ENCODE measurements around the gene TMEM132A.
"Not testable (repeated sequence)": the region's sequence is repeated elsewhere in the genome, so short reads cannot be mapped to it uniquely, and the experiment has no call there.

Gene TMEM132A

GRCh38 chr11:60957188-60957587 is 32.9 kb downstream of the TMEM132A start:
- peak; percentile 79 for DNase-seq (ENCODE audit: low read depth)

GRCh38 chr11:60959431-60959830 is 35.2 kb downstream of the TMEM132A start:
- no peak for DNase-seq (ENCODE audit: low read depth)

- no peak for DNase-seq (ENCODE audit: low read depth)
These were observed 36.1 kb downstream of the TMEM132A start for GRCh38 chr11:60960405-60960804.

- DNase-seq (ENCODE audit: low read depth) = no peak
These were observed 40.5 kb downstream of the TMEM132A start for GRCh38 chr11:60964801-60965200.

- DNase-seq (ENCODE audit: low read depth) = no peak
These were observed 42.6 kb downstream of the TMEM132A start for GRCh38 chr11:60966890-60967289.

- no peak for DNase-seq (ENCODE audit: low read depth)
These were observed 44.0 kb downstream of the TMEM132A start for GRCh38 chr11:60968223-60968622.

GRCh38 chr11:60970369-60970774 is 46.1 kb downstream of the TMEM132A start:
- DNase-seq (ENCODE audit: low read depth) = peak; percentile 23

- no peak for DNase-seq (ENCODE audit: low read depth)
These were observed 46.6 kb downstream of the TMEM132A start for GRCh38 chr11:60970890-60971289.

- DNase-seq (ENCODE audit: low read depth) = no peak
These were observed 47.3 kb downstream of the TMEM132A start, which contains the start of gene CD6 for GRCh38 chr11:60971520-60971919. TSS of gene CD6 (plus strand) at chr11:60971680. CDS start at chr11:60971866, 186 bp downstream.

GRCh38 chr11:60972182-60973030 is 48.1 kb downstream of the TMEM132A start:
- DNase-seq (ENCODE audit: low read depth) = no peak

- no peak for DNase-seq (ENCODE audit: low read depth)
These were observed 49.4 kb downstream of the TMEM132A start for GRCh38 chr11:60973699-60974098.

GRCh38 chr11:60974316-60974715 is 50.1 kb downstream of the TMEM132A start:
- DNase-seq (ENCODE audit: low read depth) = not testable (repeated sequence)

GRCh38 chr11:60974726-60975125 is 50.5 kb downstream of the TMEM132A start:
- DNase-seq (ENCODE audit: low read depth) = no peak

GRCh38 chr11:60977224-60977623 is 53.0 kb downstream of the TMEM132A start:
- DNase-seq (ENCODE audit: low read depth) = no peak

- DNase-seq (ENCODE audit: low read depth) = no peak
These were observed 53.6 kb downstream of the TMEM132A start for GRCh38 chr11:60977836-60978235.

GRCh38 chr11:60978546-60979380 is 54.5 kb downstream of the TMEM132A start:
- no peak for DNase-seq (ENCODE audit: low read depth)

- no peak for DNase-seq (ENCODE audit: low read depth)
These were observed 57.3 kb downstream of the TMEM132A start for GRCh38 chr11:60981515-60981914.

- DNase-seq (ENCODE audit: low read depth) = no peak
These were observed 57.9 kb downstream of the TMEM132A start for GRCh38 chr11:60982184-60982583.

GRCh38 chr11:60984149-60984548 is 59.9 kb downstream of the TMEM132A start:
- no peak for DNase-seq (ENCODE audit: low read depth)

- no peak for DNase-seq (ENCODE audit: low read depth)
These were observed 60.4 kb downstream of the TMEM132A start for GRCh38 chr11:60984636-60985035.

GRCh38 chr11:60985501-60985900 is 61.2 kb downstream of the TMEM132A start:
- no peak for DNase-seq (ENCODE audit: low read depth)

- DNase-seq (ENCODE audit: low read depth) = peak; percentile 50
These were observed 62.0 kb downstream of the TMEM132A start for GRCh38 chr11:60985991-60986915.
